GM21723 (cell line): ENCODE results near the gene ZPR1.
A peak's percentile ranks its signal among the peaks of the same experiment; 100 is the strongest.
"Not testable (repeated sequence)": the region's sequence is repeated elsewhere in the genome, so short reads cannot be mapped to it uniquely, and the experiment has no call there.

ENCODE experiments used
- ATAC-seq: cut with Tn5 transposase; IDR thresholded peaks from one replicate; pipeline ENCODE4 v1.9.1; 2021; ENCODE audit warnings: mild to moderate bottlenecking, moderate library complexity; ENCODE audit not compliant: unreplicated experiment

The ZPR1 gene

GRCh38 chr11:116787786-116788486, at the start of gene ZPR1:
ZPR1 (minus strand) TSS chr11:116788023; CDS start chr11:116787990, 33 bp downstream.
- peak; percentile 91 for ATAC-seq

- no peak for ATAC-seq
Observed at GRCh38 chr11:116836632-116836991, 48.8 kb upstream of the ZPR1 start.

- ATAC-seq: peak; percentile 84
Observed at GRCh38 chr11:116835791-116836631, 48.2 kb upstream of the ZPR1 start.

GRCh38 chr11:116835042-116835772, 47.4 kb upstream of the ZPR1 start:
- peak; percentile 36 for ATAC-seq

GRCh38 chr11:116834535-116835041, 46.8 kb upstream of the ZPR1 start:
- ATAC-seq: not testable (repeated sequence)

- no peak for ATAC-seq
Observed at GRCh38 chr11:116833816-116834534, 46.2 kb upstream of the ZPR1 start.

- no peak for ATAC-seq
Observed at GRCh38 chr11:116833491-116833815, 45.6 kb upstream of the ZPR1 start.

- no peak for ATAC-seq
Observed at GRCh38 chr11:116832350-116833290, 44.8 kb upstream of the ZPR1 start.

- no peak for ATAC-seq
Observed at GRCh38 chr11:116831790-116832349, 44.0 kb upstream of the ZPR1 start.

GRCh38 chr11:116830184-116830912, 42.5 kb upstream of the ZPR1 start:
- ATAC-seq: no peak

- no peak for ATAC-seq
Observed at GRCh38 chr11:116829525-116830183, 41.8 kb upstream of the ZPR1 start, which contains the start of gene APOC3. APOC3 (plus strand) TSS chr11:116829907; CDS start chr11:116830583, 676 bp downstream.

- no peak for ATAC-seq
Observed at GRCh38 chr11:116828632-116829524, 41.1 kb upstream of the ZPR1 start.

GRCh38 chr11:116827461-116827860, 39.6 kb upstream of the ZPR1 start:
- ATAC-seq: no peak

- ATAC-seq: no peak
Observed at GRCh38 chr11:116826751-116827431, 39.1 kb upstream of the ZPR1 start.

GRCh38 chr11:116825854-116826750, 38.3 kb upstream of the ZPR1 start:
- no peak for ATAC-seq
